HepG2 (cell line): ENCODE data around the gene SERTAD2. TPM values are rescaled to one million over a fixed set of nuclear protein-coding genes. Genes with fewer than 3 reads are reported as not detected.

Experiments used
- HMGXB4 ChIP-seq, 2 experiments: sonication (generic) in 1 of 2; formaldehyde crosslinking in 1 of 2; IDR thresholded peaks; 2 replicates each; pipeline versions ENCODE4 v1.4.0 to v1.6.1; 2018 to 2020; ENCODE audit warnings: missing genetic modification reagents in 2 of 2, borderline replicate concordance in 1 of 2, low read depth in 1 of 2, mild to moderate bottlenecking in 1 of 2, missing biosample characterization in 1 of 2
- IRX3 ChIP-seq: sonication (generic); formaldehyde crosslinking; IDR thresholded peaks from 2 replicates; pipeline ENCODE4 v1.8.1; 2023; ENCODE audit warnings: mild to moderate bottlenecking, low read depth, missing genetic modification reagents, borderline replicate concordance
- MED1 ChIP-seq: sonication (generic); formaldehyde crosslinking; IDR thresholded peaks from 2 replicates; pipeline ENCODE4 v1.4.0; 2020; ENCODE audit warnings: missing genetic modification reagents
- NFAT5 ChIP-seq: sonication (generic); formaldehyde crosslinking; IDR thresholded peaks from 2 replicates; pipeline ENCODE4 v1.4.0; 2020; ENCODE audit warnings: missing genetic modification reagents
- SP5 ChIP-seq: IDR thresholded peaks from 2 replicates; pipeline ENCODE4 v1.6.1; 2016; ENCODE audit warnings: low read depth, borderline replicate concordance
- THAP11 ChIP-seq: IDR thresholded peaks from 2 replicates; pipeline ENCODE4 v1.6.1; 2016; ENCODE audit warnings: missing biosample characterization, missing genetic modification reagents
- ZMAT3 ChIP-seq: sonication (generic); formaldehyde crosslinking; conservative IDR thresholded peaks from 2 replicates; pipeline ENCODE4 v1.7.0; 2021; ENCODE audit warnings: missing genetic modification reagents
- ZMYM4 ChIP-seq: sonication (generic); formaldehyde crosslinking; IDR thresholded peaks from 2 replicates; pipeline ENCODE4 v1.8.1; 2023; ENCODE audit warnings: mild to moderate bottlenecking, missing genetic modification reagents
- ZNF225 ChIP-seq: sonication (generic); formaldehyde crosslinking; IDR thresholded peaks from 2 replicates; pipeline ENCODE4 v1.4.0; 2020; ENCODE audit warnings: mild to moderate bottlenecking, missing genetic modification reagents
- ZNF251 ChIP-seq: sonication (generic); formaldehyde crosslinking; IDR thresholded peaks from 2 replicates; pipeline ENCODE4 v1.9.0; 2021; ENCODE audit warnings: mild to moderate bottlenecking, missing genetic modification reagents
- ZNF331 ChIP-seq: sonication (generic); formaldehyde crosslinking; IDR thresholded peaks from 2 replicates; pipeline ENCODE4 v1.4.0; 2020; ENCODE audit warnings: missing genetic modification reagents
- ZNF510 ChIP-seq: sonication (generic); formaldehyde crosslinking; IDR thresholded peaks from 2 replicates; pipeline ENCODE4 v1.4.0; 2020; ENCODE audit warnings: low read depth, mild to moderate bottlenecking, missing genetic modification reagents
- ZNF574 ChIP-seq: sonication (generic); formaldehyde crosslinking; IDR thresholded peaks from 2 replicates; pipeline ENCODE4 v1.4.0; 2020; ENCODE audit warnings: missing genetic modification reagents
- polyA plus RNA-seq, 8 experiments: library from polyadenylated mRNA; depleted of rRNA in 3 of 8; stranded (reverse) in 7 of 8; unstranded in 1 of 8; fragments of >200 nt; fragmentation: Illumina TruSeq in 4 of 8; extraction: Trizol in 4 of 8; gene quantifications; 2 replicates each; pipeline versions ENCODE4 v1.2.1 to v1.2.3, GENCODE V29; 2011 to 2016; ENCODE audit warnings: low read depth in 4 of 8, missing spikeins in 1 of 8, mixed read lengths in 1 of 8; ENCODE audit not compliant: insufficient read depth in 1 of 8
- total RNA-seq, 5 experiments: library from RNA; depleted of rRNA; stranded (reverse); fragments of >200 nt; fragmentation: Illumina TruSeq; extraction: Trizol; gene quantifications; 2 replicates each; pipeline ENCODE4 v1.2.3, GENCODE V29; 2016; ENCODE audit warnings: low read depth in 1 of 5

The SERTAD2 gene
- total and polyA plus RNA-seq, 2 of the 13 experiments (the other 11 are each of a cell fraction or from before 2014, with no cell fraction given): 6.7 to 22.6 TPM

GRCh38 chr2:64644458-64645382 is 9.0 kb downstream of the SERTAD2 start (continued):
- TF ChIP-seq NFAT5: no peak
- TF ChIP-seq ZMAT3 (CRISPR knock-in tag): no peak
- no peak for TF ChIP-seq ZNF225 (CRISPR knock-in tag)
- TF ChIP-seq THAP11 (CRISPR knock-in tag): 0 out of 2 replicates have a peak, but pooled peaks have one; percentile 25
- TF ChIP-seq ZNF331 (CRISPR knock-in tag): no peak; the same call in 1 of the 2 replicates
- TF ChIP-seq ZMYM4 (CRISPR knock-in tag): peak; percentile 81
- TF ChIP-seq ZNF251 (CRISPR knock-in tag): no peak
- 0 out of 2 replicates have a peak, but pooled peaks have one; percentile 6 for TF ChIP-seq ZNF510 (CRISPR knock-in tag)
- no peak for TF ChIP-seq SP5 (CRISPR knock-in tag)
- peak; percentile 55; the same call in 1 of the 2 replicates for TF ChIP-seq MED1 (CRISPR knock-in tag)
- TF ChIP-seq HMGXB4 (CRISPR knock-in tag; IDR thresholded peaks at IDR 0.05; ENCODE audit: borderline replicate concordance in 1 of 2, low read depth in 1 of 2): peak in 1 of 2 experiments; percentile 57; a peak in 3 of 4 replicates
- 0 out of 2 replicates have a peak, but pooled peaks have one; percentile 51 for TF ChIP-seq IRX3 (CRISPR knock-in tag)
- TF ChIP-seq ZNF574 (CRISPR knock-in tag): no peak
